Inflammatory macrophage treated with lipopolysaccharide for 4 hours (primary cell): ENCODE data around the gene AP2S1.
"Not testable (repeated sequence)": the region's sequence is repeated elsewhere in the genome, so short reads cannot be mapped to it uniquely, and the experiment has no call there.

Experiments
- DNase-seq: peaks from one replicate; pipeline ENCODE4 v3.0.0-alpha.2; 2020

AP2S1 gene

DNA sequence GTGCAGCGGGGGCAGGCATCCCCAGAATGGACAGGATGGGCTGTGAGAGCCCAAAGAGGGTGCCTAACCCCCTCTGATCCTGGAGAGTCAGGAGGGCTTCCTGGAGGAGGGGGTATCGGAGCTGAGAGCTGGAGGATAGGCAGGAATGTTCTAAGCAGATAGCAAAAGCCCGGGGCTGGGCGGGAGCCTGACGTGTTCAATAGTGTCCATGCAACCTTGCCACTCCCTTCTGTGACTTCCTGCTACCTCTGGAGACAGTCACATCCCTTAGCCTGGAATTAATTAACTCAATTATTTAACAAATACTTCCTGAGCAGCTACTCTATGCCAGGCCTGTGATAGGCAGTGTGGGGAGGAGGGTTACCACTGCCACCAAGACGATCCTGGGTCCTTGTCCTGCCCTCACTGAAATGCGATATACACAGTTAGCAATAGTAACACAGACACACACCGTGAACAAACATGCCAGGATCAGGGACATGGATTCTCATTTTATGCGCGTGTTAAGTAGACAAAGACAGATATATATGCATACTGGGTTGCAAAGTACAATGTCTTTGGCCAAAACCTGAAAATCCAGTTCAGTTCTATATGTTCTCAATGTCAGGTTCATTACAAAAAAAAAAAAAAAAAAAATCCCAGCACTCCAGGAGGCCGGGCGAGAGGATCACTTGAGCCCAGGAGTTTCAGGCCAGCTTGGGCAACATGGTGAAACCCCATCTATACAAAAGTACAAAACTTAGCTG, 10.7 kb downstream of the AP2S1 start:
- no peak for DNase-seq

DNA sequence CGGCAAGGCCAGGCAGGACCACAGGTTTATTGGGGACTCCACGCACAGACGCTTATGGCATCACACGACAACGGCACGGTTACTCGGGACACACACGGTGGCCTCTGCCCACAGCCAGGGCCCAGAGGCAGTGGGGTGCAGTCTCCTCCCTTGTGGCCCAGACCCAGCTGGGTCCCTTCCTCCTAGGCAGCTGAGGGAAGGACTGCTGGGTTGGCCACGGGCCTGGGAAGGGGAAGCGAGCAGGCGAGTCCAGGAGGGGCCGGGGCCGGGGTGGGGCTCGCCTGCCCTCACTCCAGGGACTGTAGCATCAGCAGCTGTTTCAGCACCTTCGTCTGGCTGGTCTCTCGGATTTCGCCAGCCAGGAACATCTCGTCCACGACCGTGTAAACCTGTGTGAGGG, 12.5 kb downstream of the AP2S1 start:
- no peak for DNase-seq

DNA sequence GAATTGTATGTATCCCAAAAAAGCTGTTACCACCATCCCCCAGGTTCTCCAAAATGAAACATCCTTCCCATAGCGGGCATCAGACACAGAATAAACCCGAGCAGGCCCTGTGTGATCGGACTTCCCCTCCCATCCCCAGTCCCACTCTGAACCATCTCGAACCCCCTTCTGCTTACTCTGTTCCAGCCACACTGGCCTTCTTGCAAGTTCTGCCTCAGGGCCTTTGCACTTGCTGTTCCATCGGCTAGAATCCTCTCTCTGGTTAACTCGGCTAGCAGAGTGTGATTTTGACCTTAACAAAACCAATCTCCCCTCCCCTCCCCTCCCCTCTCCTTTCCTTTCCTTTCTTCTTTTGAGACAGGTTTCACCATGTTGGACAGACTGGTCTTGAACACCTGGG, 15.7 kb downstream of the AP2S1 start:
- no peak for DNase-seq

DNA sequence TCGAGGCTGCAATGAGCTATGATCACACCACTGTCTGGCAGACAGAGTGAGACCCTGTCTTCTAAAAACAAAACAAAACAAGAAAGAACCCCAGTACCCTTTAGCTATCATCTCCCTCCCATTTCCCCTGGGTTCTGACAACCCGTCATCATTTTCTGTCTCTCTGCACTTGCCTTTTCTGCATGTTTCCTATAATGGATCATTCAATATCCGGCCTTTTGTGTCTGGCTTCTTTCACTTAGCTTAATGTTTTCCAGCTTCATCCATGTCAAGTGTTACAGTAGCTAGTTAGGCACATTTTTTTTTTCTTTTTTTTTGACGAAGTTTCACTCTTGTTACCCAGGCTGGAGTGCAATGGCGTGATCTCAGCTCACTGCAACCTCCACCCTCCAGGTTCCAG, 16.5 kb downstream of the AP2S1 start:
- DNase-seq = no peak

DNA sequence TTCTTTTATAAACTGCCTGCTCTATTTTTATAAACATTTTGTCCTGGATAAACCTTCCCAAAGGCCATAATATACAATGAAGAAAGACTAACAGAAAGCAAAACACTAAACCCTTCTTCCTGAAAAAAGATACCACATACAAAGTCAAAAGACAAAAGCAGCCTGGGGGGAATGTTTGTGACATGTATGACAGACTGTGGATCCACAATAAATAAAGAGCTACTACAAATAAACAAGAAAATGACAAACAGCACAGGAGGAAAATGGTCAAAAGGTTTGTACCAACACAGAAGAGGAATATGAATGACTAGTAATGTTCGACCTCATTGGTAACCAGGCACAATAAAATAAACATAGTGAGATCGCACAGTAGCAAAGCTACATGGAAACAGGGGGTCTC, 19.8 kb downstream of the AP2S1 start:
- DNase-seq = no peak

DNA sequence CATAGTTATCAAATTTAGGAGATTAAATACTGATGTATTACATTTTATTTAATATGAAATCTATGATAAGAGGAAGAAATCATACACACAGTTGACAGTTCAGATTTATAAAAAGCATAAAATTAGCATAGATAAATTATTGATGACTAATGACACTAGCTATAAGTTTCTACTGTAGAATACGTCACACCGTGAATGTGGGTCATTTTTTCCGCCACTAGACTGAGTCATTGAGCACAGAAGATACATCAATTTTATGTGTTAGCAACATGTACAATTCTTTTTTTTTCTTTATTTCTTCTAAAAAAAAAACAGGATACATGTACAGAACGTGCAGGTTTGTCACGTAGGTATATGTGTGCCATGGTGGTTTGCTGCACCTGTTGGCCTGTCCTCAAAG, 22.2 kb downstream of the AP2S1 start:
- DNase-seq = no peak

DNA sequence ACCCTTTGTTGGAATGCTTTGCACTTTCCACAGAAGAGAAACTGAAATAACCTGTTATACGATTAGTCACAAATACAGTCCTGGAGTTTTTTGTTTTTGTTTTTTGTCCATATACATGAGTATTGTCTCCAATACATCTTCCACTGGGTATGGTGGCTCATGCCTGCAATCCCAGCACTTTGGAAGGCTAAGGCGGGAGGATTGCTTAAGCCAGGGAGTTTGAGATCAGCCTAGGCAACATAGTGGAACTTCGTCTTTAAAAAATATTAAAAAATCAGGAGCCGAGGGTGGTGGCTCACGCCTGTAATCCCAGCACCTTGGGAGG, 25.0 kb downstream of the AP2S1 start:
- no peak for DNase-seq

DNA sequence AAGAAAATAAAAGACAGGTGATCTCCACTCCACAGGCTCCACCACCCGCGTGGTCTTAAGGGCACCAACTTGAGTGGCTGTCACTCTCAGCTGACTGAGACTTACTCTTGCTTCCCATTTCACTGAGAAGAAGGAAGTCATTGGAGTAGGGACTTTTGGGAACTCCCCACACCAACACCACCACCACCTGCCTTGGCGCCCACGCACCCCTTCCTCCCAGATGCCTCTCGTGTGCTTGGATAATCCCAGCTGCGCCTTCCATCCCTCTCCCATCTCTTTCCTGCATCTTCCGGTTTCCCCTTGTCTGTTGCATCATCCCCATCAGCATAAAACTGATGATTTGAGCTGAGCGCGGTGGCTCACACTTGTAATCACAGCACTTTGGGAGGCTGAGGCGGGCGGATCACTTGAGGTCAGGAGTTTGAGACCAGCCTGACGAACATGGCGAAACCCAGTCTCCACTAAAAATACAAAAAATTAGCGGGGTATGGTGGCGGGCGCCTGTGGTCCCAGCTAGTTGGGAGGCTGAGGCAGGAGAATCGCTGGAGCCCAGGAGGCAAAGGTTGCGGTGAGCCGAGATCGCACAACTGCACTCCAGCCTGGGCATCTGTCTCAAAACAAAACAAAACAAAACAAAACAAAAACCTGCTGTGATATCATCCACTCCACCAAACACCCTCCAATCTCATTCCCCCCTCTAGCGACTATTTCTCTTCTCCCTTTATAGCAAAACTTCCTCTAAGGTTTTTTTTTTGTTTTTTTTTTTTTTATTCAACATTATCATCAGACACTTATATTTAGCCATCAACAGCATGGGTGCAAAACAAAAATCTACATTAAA, 25.5 kb downstream of the AP2S1 start:
- DNase-seq = peak; percentile 95

DNA sequence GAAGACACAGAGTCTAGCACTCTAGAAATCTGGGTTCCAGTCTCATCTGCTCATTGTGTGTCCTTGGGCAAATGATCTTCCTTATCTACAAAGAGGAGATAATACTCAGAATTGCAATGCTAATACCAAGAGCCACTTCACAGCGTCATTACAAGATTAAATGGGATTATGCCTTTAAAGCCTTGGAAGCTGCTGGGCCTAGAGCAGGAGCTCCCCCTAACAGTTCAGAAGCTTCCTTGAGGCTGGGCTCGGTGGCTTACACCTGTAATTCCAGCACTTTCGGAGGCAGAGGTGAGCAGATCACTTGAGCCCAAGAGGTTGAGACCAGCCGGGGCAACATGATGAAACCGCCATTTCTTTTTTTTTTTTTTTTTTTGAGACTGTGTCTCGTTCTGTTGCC, 27.6 kb downstream of the AP2S1 start:
- no peak for DNase-seq

DNA sequence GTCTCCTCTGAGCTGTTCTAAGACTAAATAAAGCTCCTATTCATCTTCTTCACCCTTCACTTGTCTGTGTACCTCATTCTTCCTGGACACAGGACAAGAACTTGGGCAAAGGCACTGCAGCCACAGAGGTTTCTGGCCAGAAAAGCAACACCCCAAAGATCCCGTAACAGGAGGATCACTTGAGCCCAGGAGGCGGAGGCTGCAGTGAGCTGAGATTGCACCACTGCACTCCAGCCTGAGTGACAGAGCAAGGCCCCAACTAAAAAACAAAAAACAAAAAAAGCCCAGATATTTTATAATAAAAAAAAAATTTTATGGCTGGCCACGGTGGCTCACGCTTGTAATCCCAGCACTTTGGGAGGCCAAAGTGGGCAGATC, 28.2 kb downstream of the AP2S1 start:
- DNase-seq = not testable (repeated sequence)

DNA sequence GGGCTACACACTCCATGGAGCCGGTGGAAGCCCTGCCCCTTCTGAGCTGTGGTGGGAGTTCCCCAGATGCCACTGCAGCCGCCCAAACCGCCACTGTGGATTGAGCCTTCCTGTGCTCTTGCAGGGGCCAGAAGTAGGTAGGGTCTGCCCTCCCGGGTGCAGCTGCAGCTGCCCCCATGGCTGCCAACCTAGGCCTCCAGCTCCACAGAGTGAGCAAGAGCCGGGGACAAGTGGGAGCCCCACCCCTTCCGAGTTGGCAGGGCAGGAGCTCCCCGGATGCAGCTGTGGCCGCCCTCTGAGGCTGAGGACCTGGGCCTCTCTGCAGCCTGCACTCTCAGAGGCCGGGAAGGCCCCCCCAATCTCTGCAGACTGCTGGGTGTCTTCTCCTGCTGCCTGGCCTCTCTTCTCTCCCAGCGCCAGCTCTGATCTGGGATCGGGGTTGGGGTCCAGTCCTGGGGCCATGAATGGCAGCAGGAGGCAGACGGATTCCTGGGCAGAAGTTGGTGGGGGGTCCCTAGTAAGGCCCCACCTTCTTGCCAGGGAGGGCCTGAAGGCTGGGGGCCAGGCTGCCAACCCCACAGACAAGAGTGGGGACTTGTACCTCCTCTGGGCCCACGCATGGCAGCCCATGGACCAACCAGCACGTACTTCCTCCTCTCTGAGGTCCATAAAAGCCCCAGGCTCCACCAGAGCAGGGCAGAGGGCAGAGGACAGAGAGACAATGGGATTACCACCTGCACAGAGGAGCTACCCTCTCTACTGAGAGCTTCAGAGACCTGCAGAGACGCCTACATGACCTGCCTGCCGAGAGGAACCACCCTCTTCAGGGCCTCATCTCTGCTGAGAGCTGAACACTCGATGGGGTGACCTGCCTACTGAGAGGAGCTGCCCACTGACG, 28.9 kb downstream of the AP2S1 start:
- peak; percentile 66 for DNase-seq

DNA sequence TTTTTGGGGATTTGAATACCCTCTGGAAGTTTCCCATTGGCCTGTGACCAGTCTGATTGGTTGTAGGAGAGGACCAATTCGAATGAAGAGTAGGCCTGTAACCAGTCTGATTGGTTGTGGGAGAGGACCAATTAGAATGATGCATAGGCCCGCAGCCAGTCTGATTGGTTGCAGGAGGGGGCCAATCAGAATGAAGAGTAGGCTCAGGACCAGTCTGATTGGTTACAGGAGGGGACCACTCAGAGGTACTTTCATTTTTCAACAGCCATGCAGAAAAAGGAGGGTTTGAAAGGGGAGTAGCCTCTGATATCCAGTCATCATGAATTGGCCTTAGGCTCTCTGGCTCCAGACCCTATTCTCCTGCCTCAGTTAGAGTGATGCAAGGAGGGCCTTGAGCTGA, 31.8 kb downstream of the AP2S1 start:
- peak; percentile 19 for DNase-seq

DNA sequence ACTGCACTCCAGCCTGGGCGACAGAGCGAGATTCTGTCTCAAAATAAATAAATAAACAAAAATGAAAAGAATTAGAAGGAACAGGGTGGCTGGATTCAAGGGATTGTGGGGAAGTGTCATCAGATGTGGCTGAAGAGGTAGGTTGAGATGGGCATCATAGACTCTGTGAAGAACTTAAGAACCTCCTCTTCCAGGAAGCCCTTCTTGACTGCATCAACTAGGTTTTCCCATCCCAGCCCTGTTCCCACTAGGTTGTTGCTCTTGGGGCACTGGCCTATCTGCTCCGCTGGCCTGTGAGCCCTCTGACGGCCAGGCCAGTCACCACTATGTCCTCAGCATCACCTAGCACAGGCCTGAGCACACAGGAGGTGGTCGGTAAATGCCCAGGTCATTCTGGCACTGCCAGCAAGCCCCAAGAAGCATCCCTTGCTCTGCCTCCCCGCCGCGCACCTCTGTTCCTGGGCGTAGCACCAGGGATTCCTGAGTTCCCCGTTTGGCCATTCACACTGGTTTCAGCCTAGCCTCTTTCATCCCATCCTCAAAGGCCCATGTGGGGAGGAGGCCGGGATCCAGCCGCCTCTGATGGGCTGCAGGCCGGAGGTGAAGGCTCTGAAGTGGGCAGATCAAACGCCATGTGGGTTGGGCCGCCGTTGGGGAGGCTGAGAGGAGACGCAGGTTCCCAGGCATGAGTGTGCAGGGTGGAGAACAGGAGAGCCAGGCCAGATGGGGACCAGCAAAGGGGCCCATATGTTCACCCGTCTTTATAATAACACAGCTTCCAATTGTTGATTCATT, 34.6 kb downstream of the AP2S1 start:
- DNase-seq = no peak

DNA sequence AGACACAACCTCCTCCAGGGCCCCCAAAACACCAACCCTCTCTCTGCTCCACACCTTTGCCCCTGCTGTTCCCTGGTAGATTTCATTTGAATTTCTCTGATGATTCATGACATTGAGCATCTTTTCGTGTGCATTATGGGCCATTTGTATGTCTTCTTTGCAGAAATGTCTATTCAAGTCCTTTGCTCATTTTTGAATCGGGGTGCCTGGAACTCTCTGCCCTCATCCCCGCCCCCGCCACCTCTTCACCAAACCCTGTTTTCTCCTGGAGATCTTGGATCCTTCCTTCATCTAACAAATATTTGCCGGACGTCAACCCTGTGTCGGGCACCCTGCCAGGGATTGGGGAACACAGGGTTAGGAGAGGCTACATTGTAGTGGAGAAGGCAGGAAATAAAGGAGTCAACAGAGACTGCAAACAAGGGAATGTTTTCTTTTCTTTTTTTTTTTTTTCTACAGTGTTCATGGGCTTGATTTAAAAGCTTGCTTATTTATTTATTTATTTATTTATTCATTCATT, 36.7 kb downstream of the AP2S1 start:
- no peak for DNase-seq

DNA sequence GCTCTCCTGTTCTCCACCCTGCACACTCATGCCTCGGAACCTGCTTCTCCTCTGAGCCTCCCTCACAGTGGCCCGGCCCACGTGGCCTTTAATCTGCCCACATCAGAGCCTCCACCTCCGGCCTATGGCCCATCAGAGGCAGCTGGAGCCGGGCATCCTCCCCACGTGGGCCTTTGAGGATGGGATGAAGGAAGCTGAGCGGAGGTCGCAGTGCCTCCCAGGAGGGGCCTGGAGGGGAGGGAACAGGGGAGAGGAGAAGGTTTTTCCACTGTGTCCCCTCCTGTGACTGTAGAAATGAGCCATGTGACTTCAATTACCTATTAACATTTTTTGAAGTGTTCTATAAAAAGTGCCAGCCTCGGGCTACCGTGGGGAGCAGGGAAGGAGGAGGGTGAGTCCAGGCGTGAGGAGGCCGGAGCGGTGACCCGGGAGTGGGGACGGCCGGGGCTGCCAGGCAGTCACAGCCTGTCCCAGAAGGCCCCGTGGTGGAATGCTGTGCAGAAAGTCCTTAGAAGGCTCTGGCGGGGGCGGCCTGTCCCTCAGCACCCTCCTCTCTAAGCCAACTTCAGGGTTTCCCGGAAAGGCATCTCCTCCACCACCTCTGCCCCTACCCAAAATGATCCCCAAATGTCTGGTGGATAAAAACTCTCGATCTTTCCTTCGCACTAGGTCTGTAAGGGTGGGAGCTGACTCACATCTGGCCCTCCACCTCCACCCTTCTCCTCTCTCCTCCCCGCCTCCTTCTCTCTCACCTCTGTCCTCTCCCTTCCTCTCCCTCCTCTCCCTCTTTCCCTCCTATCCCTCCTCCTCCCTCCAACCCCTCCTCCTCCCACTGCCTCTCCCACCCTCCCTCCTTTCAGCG, 37.4 kb downstream of the AP2S1 start:
- no peak for DNase-seq

DNA sequence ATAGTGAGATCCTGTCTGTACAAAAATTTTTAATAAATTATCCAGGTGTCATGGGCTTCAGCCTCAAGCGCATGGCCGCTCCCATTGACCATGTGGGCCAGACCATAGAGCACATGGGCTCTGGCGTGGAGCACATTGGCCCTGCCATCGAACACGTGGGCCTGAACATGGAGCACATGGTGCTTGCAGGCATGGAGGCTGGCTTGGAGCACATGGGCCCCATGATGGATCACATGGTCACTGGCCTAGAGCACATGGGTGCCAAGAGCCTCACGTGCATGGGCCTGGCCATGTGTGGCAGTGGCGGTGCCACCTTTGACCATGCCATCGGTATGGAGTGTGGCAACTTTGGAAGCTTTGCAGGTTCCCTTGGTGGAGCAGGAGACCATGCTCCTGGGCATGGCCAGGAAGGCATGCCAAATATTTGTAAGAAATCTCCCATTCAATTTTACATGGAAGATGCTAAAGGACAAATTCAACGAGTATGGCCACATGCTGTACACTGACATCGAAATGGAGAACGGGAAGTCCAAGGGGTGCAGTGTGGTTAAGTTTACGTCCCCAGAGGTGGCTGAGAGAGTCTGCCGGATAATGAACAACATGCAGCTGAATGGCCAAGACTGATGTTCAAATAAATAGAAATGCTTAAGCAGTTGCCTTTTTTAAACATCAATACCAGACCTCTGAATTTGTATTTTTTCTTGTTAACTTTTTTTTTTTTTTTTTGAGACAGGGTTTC, 40.9 kb downstream of the AP2S1 start:
- DNase-seq = no peak

DNA sequence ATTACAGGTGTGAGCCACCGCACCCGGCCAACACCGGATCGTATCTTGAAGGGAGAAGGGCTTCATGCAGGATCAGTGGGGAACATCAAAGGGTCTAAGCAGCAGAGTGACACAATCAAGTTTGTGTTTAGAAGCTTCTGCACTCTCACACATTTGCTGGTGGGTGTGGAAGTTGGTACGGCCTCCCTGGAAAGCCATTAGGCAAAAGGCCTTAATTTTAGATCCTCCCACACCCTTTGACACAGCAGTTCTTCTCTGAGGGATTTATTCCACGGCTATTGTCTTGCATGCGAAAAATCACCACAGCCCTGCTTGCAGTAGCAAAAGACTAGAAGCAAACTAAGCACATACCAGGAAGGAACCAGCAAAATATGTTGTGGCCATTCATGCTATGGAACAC, 44.0 kb downstream of the AP2S1 start:
- peak; percentile 70 for DNase-seq

DNA sequence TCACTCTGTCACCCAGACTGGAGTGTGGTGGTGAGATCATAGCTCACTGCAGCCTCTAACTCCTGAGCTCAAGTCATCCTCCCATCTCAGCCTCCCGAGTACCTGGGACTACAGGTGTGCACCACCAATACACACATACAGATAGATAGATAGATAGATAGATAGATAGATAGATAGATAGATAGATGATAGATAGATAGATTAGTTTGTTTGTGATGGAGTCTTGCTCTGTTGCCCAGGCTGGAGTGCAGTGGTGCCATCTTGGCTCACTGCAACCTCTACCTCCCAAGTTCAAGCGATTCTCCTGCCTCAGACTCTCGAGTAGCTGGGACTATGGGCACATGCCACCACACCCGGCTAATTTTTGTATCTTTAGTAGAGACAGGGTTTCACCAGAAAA, 46.2 kb downstream of the AP2S1 start:
- not testable (repeated sequence) for DNase-seq

DNA sequence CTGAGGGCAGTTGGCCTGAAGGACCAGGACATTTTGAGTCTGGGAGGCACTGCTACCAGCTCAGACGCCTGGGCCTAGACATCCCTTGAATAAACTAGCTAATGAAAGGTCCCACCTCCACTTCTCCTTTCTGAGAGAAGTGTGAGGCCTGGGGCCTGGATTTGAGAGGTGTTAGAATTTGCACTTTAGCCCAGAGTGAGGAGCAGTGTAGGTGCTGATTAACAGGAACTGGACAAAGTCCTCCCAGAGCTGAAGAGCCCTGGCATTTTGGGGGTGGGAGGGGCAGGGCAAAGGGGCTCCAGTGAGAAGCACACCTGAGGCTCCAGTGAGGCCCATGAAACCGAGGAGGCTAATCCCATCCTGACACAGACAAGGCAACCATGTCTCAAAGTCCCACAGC, 47.1 kb downstream of the AP2S1 start:
- no peak for DNase-seq

DNA sequence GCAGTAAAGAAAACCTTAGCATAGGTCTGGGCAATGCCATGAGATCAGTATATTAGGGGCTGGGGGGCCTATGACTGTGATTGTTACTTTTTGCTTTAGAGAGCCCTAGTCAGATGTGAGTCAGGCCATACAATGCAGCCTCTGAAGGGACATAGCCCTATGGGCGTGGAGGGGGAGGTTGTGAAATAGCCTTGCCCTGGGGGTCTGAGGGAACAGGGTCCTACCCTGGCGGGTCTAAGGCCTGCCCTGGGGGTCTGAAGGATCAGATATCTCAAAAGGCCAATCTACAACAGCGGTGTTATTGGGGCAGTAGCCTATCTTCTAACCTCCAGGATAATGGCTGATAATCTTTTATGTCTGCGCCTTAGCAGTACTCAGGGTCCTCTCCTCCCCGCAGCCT, 48.5 kb downstream of the AP2S1 start:
- DNase-seq = no peak

DNA sequence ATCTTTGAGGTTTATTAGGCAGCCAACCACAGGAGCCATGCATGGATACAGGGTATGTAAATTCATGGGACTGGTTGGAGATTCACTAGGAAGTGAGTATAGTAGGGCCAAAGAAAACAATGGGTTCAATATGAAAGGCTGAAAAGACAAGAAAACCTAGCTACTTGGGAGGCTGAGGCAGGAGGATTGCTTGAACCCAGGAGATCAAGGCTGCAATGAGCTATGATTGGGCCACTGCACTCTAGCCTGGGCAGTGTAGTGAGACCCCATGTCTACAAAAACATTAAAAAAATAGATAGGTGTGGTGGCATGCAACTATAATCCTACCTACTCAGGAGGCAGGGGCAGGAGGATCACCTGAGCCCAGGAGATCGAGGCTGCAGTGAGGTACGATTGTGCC, 51.9 kb downstream of the AP2S1 start:
- no peak for DNase-seq
